HUES6 (cell line): ENCODE data around the gene PA2G4.
"Not testable (repeated sequence)": the region's sequence is repeated elsewhere in the genome, so short reads cannot be mapped to it uniquely, and the experiment has no call there.

Source experiments
- H3K27ac ChIP-seq: 2 replicates; pipeline ENCODE4 v1.7.0; 2013; ENCODE audit warnings: low read depth, mild to moderate bottlenecking, low read length, inconsistent platforms
- H3K27me3 ChIP-seq: 2 replicates; pipeline ENCODE4 v1.6.1; 2013; ENCODE audit warnings: low read length; ENCODE audit not compliant: control insufficient read depth, insufficient read depth
- H3K36me3 ChIP-seq: 2 replicates; pipeline ENCODE4 v1.6.1; 2013; ENCODE audit warnings: low read length; ENCODE audit not compliant: control insufficient read depth, insufficient read depth
- H3K4me1 ChIP-seq: 2 replicates; pipeline ENCODE4 v1.6.1; 2013; ENCODE audit warnings: low read length; ENCODE audit not compliant: control insufficient read depth, insufficient read depth
- H3K4me3 ChIP-seq: 2 replicates; pipeline ENCODE4 v1.5.1; 2013; ENCODE audit warnings: low read depth, low read length
- H3K9ac ChIP-seq: one replicate; pipeline ENCODE4 v1.6.1; 2013; ENCODE audit warnings: mild to moderate bottlenecking, low read length
- H3K9me3 ChIP-seq: 2 replicates; pipeline ENCODE4 v1.6.1; 2013; ENCODE audit warnings: low read depth, low read length; ENCODE audit not compliant: control insufficient read depth, insufficient read depth

PA2G4 gene

GRCh38 chr12:56154818-56155217 lies 50.5 kb downstream of the PA2G4 start:
- H3K4me1 ChIP-seq, result peaks cover 22% of the 10 kb centered on the region
- no peak overlapping the region for H3K9ac ChIP-seq
- H3K36me3 ChIP-seq, result peaks cover 22% of the 10 kb centered on the region
- no peak overlapping the region for H3K27ac ChIP-seq
- H3K27me3 ChIP-seq, result no peaks in the 10 kb centered on the region
- H3K9me3 ChIP-seq, result no peaks in the 10 kb centered on the region
- no peak overlapping the region for H3K4me3 ChIP-seq

- Histone ChIP-seq H3K27ac (no peak overlapping the region), H3K36me3 (peaks cover 27% of the 10 kb centered on the region), H3K9ac (no peak overlapping the region), H3K27me3 (no peaks in the 10 kb centered on the region), H3K4me1 (peaks cover 28% of the 10 kb centered on the region), H3K4me3 (no peak overlapping the region), H3K9me3 (no peaks in the 10 kb centered on the region)
Observed at GRCh38 chr12:56155256-56155845, 51.0 kb downstream of the PA2G4 start.

GRCh38 chr12:56156464-56157200 lies 52.3 kb downstream of the PA2G4 start:
- peaks cover 40% of the 10 kb centered on the region for H3K36me3 ChIP-seq
- not testable (repeated sequence) for H3K9ac ChIP-seq, H3K9me3 ChIP-seq, H3K27me3 ChIP-seq
- peaks cover 36% of the 10 kb centered on the region for H3K4me1 ChIP-seq
- peak overlapping the region; percentile 79; the same call in 1 of the 2 replicates for H3K27ac ChIP-seq
- peak overlapping the region; percentile 88 for H3K4me3 ChIP-seq

GRCh38 chr12:56157201-56158028 lies 53.1 kb downstream of the PA2G4 start:
- peak overlapping the region; percentile 88 for H3K4me3 ChIP-seq
- H3K27me3 ChIP-seq, result no peaks in the 10 kb centered on the region
- peaks cover 41% of the 10 kb centered on the region for H3K4me1 ChIP-seq
- H3K36me3 ChIP-seq, result peaks cover 47% of the 10 kb centered on the region
- H3K27ac ChIP-seq, result peak overlapping the region; percentile 79
- H3K9me3 ChIP-seq, result no peaks in the 10 kb centered on the region
- H3K9ac ChIP-seq, result peak overlapping the region; percentile 98

GRCh38 chr12:56158029-56158925 lies 53.9 kb downstream of the PA2G4 start, which contains the start of gene MYL6:
Gene MYL6, plus strand, starts transcription at chr12:56158359. Its CDS starts 43 bp downstream, at chr12:56158402.
- H3K36me3 ChIP-seq, result peaks cover 56% of the 10 kb centered on the region
- H3K4me1 ChIP-seq, result peaks cover 41% of the 10 kb centered on the region
- peak within 1 kb of the TSS; percentile 88 for H3K4me3 ChIP-seq
- no peaks in the 10 kb centered on the region for H3K27me3 ChIP-seq
- peak within 1 kb of the TSS; percentile 91 for H3K27ac ChIP-seq
- no peaks in the 10 kb centered on the region for H3K9me3 ChIP-seq
- H3K9ac ChIP-seq, result peak within 1 kb of the TSS; percentile 98

GRCh38 chr12:56158926-56159461 lies 54.6 kb downstream of the PA2G4 start:
- H3K4me1 ChIP-seq, result peaks cover 39% of the 10 kb centered on the region
- H3K4me3 ChIP-seq, result peak overlapping the region; percentile 88
- H3K36me3 ChIP-seq, result peaks cover 63% of the 10 kb centered on the region
- no peaks in the 10 kb centered on the region for H3K9me3 ChIP-seq
- peak overlapping the region; percentile 98 for H3K9ac ChIP-seq
- peak overlapping the region; percentile 91 for H3K27ac ChIP-seq
- H3K27me3 ChIP-seq, result no peaks in the 10 kb centered on the region

- peak overlapping the region; percentile 91; the same call in 1 of the 2 replicates for H3K27ac ChIP-seq
Observed at GRCh38 chr12:56159482-56160192, 55.3 kb downstream of the PA2G4 start.

GRCh38 chr12:56160193-56160763 lies 55.9 kb downstream of the PA2G4 start:
- Histone ChIP-seq H3K9ac (peak overlapping the region; percentile 98), H3K36me3 (peaks cover 68% of the 10 kb centered on the region), H3K27me3 (no peaks in the 10 kb centered on the region), H3K9me3 (no peaks in the 10 kb centered on the region), H3K4me1 (peaks cover 39% of the 10 kb centered on the region), H3K4me3 (peak overlapping the region; percentile 88), H3K27ac (0 out of 2 replicates have a peak overlapping the region, but pooled peaks have one; percentile 91)

More at GRCh38 chr12:56159482-56160192, 55.3 kb downstream of the PA2G4 start:
- peak overlapping the region; percentile 98 for H3K9ac ChIP-seq
- H3K36me3 ChIP-seq, result peaks cover 68% of the 10 kb centered on the region
- H3K4me1 ChIP-seq, result peaks cover 39% of the 10 kb centered on the region
- H3K9me3 ChIP-seq, result no peaks in the 10 kb centered on the region
- H3K4me3 ChIP-seq, result peak overlapping the region; percentile 88
- no peaks in the 10 kb centered on the region for H3K27me3 ChIP-seq

- H3K4me1 ChIP-seq, result peaks cover 39% of the 10 kb centered on the region
- H3K27me3 ChIP-seq, result no peaks in the 10 kb centered on the region
- H3K9ac ChIP-seq, result peak overlapping the region; percentile 98
Observed at GRCh38 chr12:56160894-56161689, 56.7 kb downstream of the PA2G4 start.

More at GRCh38 chr12:56160894-56161689, 56.7 kb downstream of the PA2G4 start:
- H3K4me3 ChIP-seq, result peak overlapping the region; percentile 88; the same call in 1 of the 2 replicates
- H3K9me3 ChIP-seq, result no peaks in the 10 kb centered on the region
- H3K27ac ChIP-seq, result no peak overlapping the region
- peaks cover 69% of the 10 kb centered on the region for H3K36me3 ChIP-seq
